UCSD-AML1 (cell line): ENCODE data around the gene CAMP.
"Not testable (repeated sequence)": the region's sequence is repeated elsewhere in the genome, so short reads cannot be mapped to it uniquely, and the experiment has no call there.

ENCODE experiments used
- DNase-seq: peaks from one replicate; lab custom pipeline; 2025; ENCODE audit not compliant: unreplicated experiment; lab: John Stamatoyannopoulos, UW

The CAMP gene

DNA sequence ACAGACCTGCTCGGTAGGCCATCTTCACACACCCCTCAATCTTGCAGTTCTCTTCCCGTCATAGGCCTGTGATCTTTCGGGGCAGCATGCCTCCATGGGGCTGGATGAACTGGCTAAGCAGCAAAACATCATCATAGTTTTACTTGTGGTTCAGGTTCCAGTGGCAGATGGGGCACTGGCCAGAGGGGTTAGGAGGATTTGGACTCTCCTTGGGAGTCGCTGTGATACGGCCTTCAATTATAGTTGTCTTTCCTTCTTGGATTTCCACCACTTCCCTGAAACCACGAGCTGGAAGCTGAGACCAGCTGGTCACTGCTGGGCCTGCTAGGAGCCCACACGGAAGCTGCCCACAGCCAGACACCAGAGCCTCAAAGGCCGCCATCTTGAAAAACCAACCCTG lies 33.3 kb downstream of the CAMP start:
- no peak for DNase-seq

DNA sequence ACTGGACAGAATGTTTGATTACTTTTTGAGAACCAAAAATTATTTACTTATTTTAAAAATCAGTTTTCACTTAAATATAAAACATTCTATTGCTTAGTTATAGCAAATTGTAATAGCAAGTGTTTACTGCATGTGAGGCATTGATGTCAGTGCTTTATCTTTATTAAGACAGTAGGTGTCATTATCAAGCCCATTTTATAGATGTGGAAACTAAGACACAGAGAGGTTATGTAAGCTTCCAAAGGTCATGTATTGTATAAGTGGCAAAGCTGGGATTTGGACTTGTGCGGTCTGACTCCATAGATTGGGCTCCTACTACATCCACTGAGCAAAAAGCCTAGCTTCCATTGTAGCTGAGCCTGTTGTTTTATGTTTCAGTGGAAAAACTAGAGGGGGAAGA lies 35.2 kb downstream of the CAMP start:
- DNase-seq: no peak

DNA sequence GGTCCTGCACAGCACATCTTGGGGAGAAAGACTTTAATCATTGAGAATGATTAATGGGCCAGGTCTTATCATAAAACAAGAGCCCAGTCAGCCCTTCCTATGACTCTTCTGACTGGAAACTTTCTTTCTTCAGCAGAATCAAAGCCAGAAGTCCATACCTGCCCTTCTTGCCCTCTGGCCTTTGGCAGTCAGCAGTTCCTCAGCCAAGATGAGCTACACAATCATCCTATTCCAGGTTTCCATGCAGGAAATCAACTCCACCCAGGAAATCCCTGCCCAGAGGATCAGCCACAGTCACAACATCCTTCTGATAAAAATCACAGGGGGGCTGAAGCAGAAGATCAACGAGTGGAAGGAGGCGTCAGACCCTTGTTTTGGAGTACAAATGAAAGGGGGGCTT lies 44.5 kb downstream of the CAMP start:
- no peak for DNase-seq

DNA sequence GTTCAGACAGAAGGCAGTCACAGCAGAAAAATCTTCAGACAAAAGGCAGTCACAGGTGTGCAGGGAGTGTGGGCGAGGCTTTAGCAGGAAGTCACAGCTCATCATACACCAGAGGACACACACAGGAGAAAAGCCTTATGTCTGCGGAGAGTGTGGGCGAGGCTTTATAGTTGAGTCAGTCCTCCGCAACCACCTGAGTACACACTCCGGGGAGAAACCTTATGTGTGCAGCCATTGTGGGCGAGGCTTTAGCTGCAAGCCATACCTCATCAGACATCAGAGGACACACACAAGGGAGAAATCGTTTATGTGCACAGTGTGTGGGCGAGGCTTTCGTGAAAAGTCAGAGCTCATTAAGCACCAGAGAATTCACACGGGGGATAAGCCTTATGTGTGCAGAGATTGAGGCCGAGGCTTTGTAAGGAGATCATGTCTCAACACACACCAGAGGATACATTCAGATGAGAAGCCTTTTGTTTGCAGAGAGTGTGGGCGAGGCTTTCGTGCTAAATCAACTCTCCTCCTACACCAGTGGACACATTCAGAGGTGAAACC lies 45.2 kb downstream of the CAMP start:
- no peak for DNase-seq

DNA sequence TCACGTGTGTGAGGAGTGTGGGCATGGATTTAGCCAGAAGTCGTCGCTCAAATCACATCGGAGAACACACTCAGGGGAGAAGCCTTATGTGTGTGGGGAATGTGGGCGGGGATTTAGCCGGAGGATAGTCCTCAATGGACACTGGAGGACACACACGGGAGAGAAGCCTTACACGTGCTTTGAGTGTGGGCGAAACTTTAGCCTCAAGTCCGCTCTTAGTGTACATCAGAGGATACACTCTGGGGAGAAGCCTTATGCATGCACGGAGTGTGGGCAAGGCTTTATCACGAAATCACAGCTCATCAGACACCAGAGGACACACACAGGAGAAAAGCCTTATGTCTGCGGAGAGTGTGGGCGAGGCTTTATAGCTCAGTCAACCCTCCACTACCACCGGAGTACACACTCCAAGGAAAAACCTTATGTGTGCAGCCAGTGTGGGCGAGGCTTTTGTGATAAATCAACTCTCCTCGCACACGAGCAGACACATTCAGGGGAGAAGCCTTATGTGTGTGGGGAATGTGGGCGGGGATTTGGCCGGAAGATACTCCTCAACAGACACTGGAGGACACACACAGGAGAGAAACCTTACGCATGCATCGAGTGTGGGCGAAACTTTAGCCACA lies 45.8 kb downstream of the CAMP start:
- no peak for DNase-seq

DNA sequence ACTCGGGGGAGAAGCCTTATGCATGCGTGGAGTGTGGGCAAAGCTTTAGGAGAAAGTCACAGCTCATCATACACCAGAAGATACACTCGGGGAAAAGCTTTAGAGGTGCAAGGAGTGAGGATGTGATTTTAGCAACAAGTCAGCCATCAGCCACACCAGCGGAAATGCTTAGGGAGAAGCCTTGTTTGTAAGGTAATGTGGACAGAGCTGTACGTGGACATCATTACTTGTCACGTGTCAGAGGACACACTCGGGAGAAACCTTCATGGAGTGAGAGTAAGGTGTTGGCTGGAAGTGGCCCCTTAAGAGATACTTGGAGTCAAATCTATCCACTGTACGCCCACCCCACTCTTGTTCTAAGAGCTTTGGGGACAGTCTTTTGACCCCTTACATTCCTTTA lies 46.3 kb downstream of the CAMP start:
- no peak for DNase-seq

DNA sequence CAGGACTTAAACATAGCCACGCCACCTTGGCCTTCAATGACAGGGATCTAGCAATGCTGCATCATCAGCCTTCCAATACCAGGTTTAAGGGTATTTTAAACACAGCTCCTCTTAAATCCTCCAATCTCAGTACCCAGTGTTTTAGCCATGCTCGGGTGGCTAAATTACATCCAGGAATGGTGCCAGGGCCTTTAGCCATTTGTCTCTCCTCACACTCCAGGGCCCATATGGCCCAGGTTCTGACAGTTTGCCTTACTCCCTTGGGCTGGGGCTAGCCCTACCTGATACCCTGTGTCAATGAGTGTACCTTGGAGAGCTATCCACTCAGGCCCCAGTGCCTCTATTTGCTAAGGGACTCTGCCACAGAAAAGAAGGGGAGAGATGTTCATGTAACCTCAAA lies 47.0 kb downstream of the CAMP start:
- DNase-seq: no peak

DNA sequence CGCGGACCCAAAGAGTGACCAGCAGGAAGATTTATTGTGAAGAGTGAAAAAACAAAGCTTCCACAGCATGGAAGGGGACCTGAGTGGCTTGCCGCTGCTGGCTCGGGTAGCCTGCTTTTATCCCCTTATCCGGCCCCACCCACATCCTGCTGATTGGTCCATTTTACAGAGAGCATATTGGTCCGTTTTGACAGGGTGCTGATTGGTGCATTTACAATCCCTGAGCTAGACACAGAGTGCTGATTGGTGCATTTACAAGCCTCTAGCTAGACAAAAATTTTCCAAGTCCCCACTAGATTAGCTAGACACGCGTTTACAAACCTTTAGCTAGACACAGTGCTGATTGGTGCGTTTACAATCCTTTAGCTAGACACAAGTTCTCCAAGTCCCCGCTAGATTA lies 47.9 kb downstream of the CAMP start:
- DNase-seq: not testable (repeated sequence)

DNA sequence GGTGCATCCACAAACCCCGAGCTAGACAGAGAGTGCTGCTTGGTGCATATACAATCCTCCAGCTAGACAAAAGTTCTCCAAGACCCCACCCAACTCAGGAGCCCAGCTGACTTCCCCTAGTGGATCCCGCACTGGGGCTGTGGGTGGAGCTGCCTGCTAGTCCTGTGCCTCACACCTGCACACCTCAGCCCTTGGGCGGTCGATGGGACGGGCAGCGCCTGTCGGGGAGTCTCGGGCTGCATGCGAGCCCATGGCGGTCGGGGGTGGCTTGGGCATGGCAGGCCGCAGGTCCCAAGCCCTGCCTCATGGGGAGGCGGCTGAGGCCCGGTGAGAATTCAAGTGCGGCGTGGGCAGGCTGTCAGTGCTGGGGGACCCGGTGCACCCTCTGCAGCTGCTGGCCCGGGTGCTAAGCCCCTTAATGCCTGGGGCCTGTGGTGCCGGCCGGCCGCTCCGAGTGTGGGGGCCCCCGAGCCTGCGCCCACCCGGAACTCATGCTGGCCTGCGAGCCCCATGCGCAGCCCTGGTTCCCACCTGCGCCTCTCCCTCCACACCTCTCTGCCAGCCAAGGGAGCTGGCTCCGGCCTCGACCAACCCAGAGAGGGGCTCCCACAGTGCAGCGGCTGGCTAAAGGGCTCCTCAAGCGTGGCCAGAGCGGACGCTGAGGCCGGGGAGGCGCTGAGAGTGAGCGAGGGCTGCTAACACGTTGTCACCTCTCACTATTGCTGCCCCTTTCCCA lies 48.6 kb downstream of the CAMP start:
- no peak for DNase-seq

DNA sequence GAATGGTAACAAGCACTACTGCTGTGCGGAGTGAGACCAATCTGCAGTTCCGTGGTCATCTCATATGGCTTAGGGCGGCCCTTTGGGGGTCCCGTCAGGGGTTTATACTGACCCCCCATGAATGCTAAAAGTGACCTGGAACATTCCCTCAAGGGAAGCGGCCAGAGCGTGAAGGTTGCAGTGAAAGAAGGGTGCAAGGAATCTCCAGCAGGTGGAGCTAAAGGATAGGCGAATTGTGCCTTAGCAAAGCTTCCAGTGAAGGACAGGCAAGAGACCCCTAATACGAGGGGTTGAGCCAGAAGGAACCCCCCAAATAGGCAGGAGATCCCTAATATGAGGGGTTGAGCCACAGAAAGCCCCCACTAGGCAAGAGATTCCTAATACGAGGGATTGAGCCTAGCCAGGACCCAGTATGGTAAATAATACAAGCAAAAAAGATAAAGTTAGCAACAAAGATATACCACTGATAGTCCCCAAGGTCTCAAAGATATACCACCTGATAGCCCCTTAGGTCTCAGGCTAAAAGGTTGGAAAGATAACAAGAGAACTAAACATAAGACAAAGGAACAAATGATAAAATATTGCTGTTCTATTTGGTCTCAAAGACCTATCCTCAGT lies 50.4 kb downstream of the CAMP start:
- DNase-seq: peak; percentile 41

DNA sequence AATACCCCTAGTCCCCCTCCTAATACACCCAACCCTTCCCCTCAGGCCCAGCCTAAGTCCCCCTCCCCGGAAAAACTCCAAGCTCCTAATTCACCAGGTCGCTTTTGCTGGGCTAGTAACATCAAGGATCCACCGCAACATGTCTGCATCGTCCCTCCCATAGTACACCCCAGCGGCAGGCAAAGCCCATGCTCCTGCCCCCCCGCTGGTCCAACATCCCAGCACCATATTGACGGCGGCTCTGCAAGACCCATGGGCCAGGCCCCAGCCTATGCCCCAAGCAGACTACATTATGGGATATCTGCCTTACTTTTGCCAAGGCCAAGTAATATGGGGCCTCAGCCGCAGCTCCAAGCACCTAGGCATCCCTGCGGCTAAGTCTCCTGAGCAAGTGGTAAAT lies 51.2 kb downstream of the CAMP start:
- DNase-seq: no peak
